ENCODE results near the gene TMEM175.

Gene TMEM175

GRCh38 chr4:959338-960139 lies 27.3 kb downstream of the TMEM175 start:
- Histone ChIP-seq H3K27me3 (ENCODE audit: insufficient read depth, low read depth) (no peaks in the 10 kb centered on the region), H3K9ac (no peak overlapping the region), H3K36me3 (ENCODE audit: insufficient read depth) (no peaks in the 10 kb centered on the region), H3K27ac (no peak overlapping the region), H3K4me3 (IDR thresholded peaks at IDR 0.05; ENCODE audit: insufficient read depth, low read depth, low read length) (no peak overlapping the region), H2AFZ (ENCODE audit: low read depth) (no peak overlapping the region), H3K79me2 (ENCODE audit: insufficient read depth, low read depth) (no peaks in the 10 kb centered on the region), H3K4me1 (ENCODE audit: low read depth, poor library complexity, severe bottlenecking) (no peaks in the 10 kb centered on the region), H3K4me2 (no peak overlapping the region), H4K20me1 (ENCODE audit: insufficient read depth) (no peaks in the 10 kb centered on the region)
- TF ChIP-seq CTCF (conservative IDR thresholded peaks at IDR 0.05; ENCODE audit: low read depth, low read length), result no peak

GRCh38 chr4:960140-960635 lies 27.9 kb downstream of the TMEM175 start:
- Histone ChIP-seq H3K4me1 (ENCODE audit: low read depth, poor library complexity, severe bottlenecking) (no peaks in the 10 kb centered on the region), H4K20me1 (ENCODE audit: insufficient read depth) (no peaks in the 10 kb centered on the region), H3K4me3 (IDR thresholded peaks at IDR 0.05; ENCODE audit: insufficient read depth, low read depth, low read length) (no peak overlapping the region), H3K27me3 (ENCODE audit: insufficient read depth, low read depth) (no peaks in the 10 kb centered on the region), H3K27ac (no peak overlapping the region), H2AFZ (ENCODE audit: low read depth) (no peak overlapping the region), H3K9ac (no peak overlapping the region), H3K36me3 (ENCODE audit: insufficient read depth) (no peaks in the 10 kb centered on the region), H3K79me2 (ENCODE audit: insufficient read depth, low read depth) (no peaks in the 10 kb centered on the region), H3K4me2 (no peak overlapping the region)
- no peak for TF ChIP-seq CTCF (conservative IDR thresholded peaks at IDR 0.05; ENCODE audit: low read depth, low read length)

GRCh38 chr4:960636-961350 lies 28.5 kb downstream of the TMEM175 start:
- Histone ChIP-seq H4K20me1 (ENCODE audit: insufficient read depth) (no peaks in the 10 kb centered on the region), H3K4me3 (IDR thresholded peaks at IDR 0.05; ENCODE audit: insufficient read depth, low read depth, low read length) (no peak overlapping the region), H2AFZ (ENCODE audit: low read depth) (no peak overlapping the region), H3K4me1 (ENCODE audit: low read depth, poor library complexity, severe bottlenecking) (no peaks in the 10 kb centered on the region), H3K27me3 (ENCODE audit: insufficient read depth, low read depth) (no peaks in the 10 kb centered on the region), H3K36me3 (ENCODE audit: insufficient read depth) (no peaks in the 10 kb centered on the region), H3K9ac (no peak overlapping the region), H3K4me2 (no peak overlapping the region), H3K79me2 (ENCODE audit: insufficient read depth, low read depth) (no peaks in the 10 kb centered on the region), H3K27ac (no peak overlapping the region)
- TF ChIP-seq CTCF (conservative IDR thresholded peaks at IDR 0.05; ENCODE audit: low read depth, low read length), result no peak

GRCh38 chr4:961351-962230 lies 29.3 kb downstream of the TMEM175 start:
- Histone ChIP-seq H3K27ac (no peak overlapping the region), H3K4me2 (no peak overlapping the region), H3K27me3 (ENCODE audit: insufficient read depth, low read depth) (no peaks in the 10 kb centered on the region), H3K36me3 (ENCODE audit: insufficient read depth) (no peaks in the 10 kb centered on the region), H3K4me1 (ENCODE audit: low read depth, poor library complexity, severe bottlenecking) (no peaks in the 10 kb centered on the region), H3K9ac (no peak overlapping the region), H4K20me1 (ENCODE audit: insufficient read depth) (no peaks in the 10 kb centered on the region), H3K4me3 (IDR thresholded peaks at IDR 0.05; ENCODE audit: insufficient read depth, low read depth, low read length) (no peak overlapping the region), H3K79me2 (ENCODE audit: insufficient read depth, low read depth) (no peaks in the 10 kb centered on the region), H2AFZ (ENCODE audit: low read depth) (no peak overlapping the region)
- TF ChIP-seq CTCF (conservative IDR thresholded peaks at IDR 0.05; ENCODE audit: low read depth, low read length), result no peak

All from KMS-11 (cell line).